Activated CD4-positive, alpha-beta T cell treated with anti-CD3 and anti-CD28 coated beads, Interleukin-2, Interleukin-4, amounts not matched to agents 100 ng/mL and 50 ng/mL, durations not matched to agents 16 hours and 8 hours (primary cell): ENCODE results near the gene GPALPP1.
"Not testable (repeated sequence)": the region's sequence is repeated elsewhere in the genome, so short reads cannot be mapped to it uniquely, and the experiment has no call there.

Experiments used
- DNase-seq: peaks from one replicate; pipeline ENCODE4 v3.0.0-alpha.2; 2020; ENCODE audit warnings: low spot score

GPALPP1 gene, protein sequence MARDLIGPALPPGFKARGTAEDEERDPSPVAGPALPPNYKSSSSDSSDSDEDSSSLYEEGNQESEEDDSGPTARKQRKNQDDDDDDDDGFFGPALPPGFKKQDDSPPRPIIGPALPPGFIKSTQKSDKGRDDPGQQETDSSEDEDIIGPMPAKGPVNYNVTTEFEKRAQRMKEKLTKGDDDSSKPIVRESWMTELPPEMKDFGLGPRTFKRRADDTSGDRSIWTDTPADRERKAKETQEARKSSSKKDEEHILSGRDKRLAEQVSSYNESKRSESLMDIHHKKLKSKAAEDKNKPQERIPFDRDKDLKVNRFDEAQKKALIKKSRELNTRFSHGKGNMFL

DNA sequence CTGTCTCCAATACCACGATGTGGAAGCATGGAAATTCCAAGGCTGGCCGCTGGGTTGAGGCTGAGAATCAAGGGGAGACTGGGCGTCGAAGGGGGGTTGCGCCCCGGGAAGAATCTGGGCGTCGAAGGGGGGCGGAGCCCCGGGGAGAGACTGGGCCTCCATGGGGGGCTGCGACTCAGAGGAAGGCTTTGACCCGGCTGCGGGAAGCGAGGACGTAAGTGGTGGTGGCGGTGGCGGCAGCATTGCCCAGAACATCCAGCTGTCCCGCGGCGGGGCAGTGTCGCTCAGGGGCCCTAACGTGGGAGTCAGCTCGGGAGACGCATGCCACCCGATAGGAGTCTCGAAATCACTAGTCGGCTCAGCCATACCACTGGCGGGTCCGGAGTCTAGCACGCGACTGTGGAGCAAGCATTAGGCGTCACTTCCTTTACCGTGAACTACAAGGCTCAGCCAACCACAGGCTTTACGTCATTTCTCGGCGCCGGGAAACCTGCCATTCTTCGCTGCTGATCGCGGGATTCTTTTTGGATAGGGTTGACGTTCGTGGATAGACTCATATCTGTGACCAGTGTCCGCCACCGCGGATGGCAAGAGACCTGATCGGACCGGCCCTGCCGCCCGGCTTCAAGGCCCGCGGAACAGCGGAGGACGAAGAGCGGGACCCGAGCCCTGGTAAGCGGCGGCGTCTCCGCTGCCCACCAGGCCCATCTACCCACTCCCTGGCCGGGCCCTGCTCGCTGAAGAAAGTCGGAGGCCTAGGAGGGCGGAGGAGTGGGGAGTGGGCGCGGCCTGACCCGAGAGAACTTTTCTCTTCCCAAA lies at the start of gene GPALPP1, which contains the start of gene NUFIP1:
Gene GPALPP1 (plus strand): TSS at position 468 of the 819 bp plus-strand sequence. CDS start 117 bp downstream, at position 585.
Gene NUFIP1 (minus strand): TSS at position 401 of the 819 bp plus-strand sequence. CDS start 35 bp downstream, at position 366.
- DNase-seq: peak; percentile 97

DNA sequence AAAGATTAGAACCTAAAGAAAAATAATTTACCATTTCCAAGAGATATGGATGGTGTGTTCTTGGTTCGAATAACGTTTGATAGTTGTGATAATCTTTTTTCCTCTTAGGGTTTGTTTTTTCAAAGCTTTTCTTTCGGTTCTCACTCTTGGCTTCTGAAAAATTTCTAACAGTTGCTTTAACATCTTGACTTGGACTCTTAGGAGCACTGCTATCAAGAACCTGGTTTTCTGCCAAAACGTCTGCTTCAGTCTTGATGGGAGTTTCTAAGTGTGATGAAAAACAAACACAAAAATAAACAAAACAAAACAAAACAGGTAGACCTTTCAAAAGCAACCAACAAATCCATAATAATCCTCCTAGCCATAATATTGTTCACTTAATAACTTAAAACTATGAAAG lies 45.9 kb upstream of the GPALPP1 start:
- DNase-seq: not testable (repeated sequence)

DNA sequence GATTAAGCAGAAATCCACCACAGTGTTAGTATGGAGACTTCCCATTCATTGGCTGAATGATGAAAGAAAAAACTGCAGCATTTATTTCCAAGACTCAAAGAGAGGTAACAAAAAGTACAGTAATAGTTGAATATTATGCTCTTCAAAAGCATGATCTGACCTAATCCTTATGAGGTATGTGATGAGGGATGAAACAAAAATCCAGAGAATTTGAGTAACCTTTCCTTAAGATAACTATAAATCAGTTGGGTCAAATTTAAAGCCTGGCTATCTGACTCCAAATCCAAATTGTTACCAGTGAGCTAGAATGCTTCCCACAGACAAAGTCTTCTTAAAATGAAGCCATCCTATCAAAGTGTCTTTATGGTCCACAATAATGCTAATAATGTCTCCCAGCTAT lies 38.2 kb upstream of the GPALPP1 start:
- no peak for DNase-seq

DNA sequence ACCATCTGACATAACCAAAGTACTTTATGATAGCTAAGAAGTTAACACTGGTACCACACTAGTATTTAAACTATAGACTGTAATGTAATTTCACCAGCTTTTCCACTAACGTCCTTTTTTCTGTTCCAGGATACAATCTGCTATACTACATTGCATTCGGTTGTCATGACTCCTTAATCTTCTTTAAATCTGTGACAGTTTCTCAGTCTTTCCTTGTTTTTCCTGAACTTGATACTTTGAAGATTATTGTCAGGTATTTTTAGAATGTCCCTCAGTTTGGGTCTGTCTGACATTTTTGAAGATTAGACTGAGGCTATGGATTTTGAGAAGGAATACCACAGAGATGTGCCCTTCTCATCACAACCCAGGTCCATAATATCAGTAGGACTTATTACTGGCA lies 36.7 kb upstream of the GPALPP1 start:
- no peak for DNase-seq

DNA sequence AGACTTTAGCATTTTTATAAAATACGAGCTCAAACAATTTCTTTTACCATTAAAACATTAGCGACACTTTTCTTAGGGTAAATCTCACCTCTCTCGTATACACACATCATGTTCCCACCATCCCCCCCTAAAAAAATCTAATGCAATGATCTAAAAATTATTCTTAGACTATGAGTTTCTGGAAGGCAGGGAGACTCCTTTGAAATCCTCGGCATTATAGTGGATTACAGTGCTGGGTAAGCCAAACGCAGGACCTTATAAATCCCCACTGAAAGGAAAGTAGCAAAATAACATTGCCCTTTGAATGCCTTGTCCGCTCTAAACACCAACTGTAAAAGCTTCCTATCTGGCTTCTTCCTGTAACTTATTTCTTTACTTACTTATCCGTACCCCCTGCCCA lies 35.1 kb upstream of the GPALPP1 start:
- DNase-seq: no peak

DNA sequence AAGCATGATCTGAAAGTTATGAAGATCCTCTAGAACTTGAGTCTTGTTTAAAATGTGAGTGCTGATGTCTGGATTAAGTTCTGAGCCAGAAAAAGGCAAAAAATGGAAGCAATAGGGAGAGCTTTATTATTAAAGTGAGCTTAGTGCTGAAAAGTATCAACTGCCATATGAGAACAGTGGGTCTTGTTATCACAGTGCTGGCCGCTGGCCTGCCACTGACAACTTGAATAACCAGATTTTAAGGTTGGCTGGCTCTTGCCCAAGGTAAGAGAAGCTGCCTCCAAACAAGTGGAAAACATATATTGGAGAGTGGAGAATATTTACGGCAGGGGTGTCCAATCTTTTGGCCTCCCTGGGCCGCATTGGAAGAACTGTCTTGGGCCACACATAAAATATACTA lies 33.9 kb upstream of the GPALPP1 start:
- no peak for DNase-seq

DNA sequence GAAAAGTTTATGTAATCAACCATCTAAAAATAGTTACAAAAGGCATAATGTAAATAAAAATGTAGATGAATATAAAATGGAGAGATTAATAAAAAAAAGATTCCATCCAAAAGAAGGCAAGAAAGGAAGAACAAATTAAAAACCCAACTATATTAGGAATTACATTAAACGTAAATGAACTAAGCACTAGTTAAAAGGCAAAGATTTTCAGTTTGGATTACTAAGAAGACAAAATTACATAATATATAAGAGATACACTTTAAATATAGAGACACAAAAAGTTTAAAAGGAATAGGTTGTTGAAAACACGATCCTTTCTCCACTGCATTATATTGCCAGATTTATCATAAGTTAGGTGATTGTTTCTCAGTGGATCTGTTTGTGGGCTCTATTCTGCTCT lies 27.3 kb upstream of the GPALPP1 start:
- DNase-seq: no peak

DNA sequence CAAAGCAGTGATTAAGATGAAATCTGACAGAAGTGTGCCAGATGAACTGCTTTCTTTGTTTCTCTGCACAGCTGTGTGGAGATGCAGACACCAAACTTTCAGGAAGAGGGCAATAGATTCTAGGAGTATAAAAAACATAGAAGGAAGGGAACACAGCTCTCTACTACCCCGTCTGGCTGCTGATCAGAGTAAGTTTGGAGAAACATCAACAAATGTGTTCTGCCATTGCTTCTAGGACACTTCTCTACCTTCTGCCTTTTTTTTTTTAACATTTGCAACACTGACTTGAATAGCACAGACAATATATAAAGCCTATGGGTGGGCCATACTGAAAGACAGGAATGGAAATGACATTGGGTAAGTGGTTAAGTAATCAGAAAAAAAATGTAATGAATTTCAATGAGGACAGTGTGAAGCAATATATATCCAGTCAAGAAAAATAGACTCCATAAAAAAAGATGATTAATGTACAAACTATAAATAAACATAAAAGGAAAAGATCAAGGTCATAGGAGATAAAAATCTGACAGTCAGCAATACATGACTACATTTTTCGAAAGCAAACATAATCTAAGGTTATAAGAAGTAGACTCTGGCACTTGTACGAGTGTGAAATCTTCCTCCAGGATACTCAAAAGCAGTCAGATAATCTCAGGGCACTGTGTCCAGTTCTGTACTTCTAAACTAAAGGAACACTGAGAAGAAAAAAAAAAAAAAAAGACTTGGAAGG lies 21.5 kb upstream of the GPALPP1 start:
- DNase-seq: no peak

DNA sequence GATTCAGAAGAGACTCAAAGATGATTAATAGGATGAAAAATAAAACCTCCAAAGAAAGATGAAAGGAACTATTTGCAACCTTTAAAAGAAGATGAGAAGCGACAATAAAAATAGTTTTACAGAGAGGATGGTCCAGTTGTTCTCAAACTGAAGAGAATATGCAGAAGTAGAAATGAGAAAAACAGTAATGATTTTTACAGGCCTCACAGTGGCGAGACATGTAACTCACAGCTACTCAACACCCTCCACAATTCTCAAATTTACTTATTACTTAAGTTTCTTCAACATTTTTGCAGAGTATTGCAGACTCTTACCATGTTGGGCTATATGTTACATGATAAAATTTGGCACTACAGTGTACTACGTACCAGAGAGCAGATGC lies 20.9 kb upstream of the GPALPP1 start:
- no peak for DNase-seq

DNA sequence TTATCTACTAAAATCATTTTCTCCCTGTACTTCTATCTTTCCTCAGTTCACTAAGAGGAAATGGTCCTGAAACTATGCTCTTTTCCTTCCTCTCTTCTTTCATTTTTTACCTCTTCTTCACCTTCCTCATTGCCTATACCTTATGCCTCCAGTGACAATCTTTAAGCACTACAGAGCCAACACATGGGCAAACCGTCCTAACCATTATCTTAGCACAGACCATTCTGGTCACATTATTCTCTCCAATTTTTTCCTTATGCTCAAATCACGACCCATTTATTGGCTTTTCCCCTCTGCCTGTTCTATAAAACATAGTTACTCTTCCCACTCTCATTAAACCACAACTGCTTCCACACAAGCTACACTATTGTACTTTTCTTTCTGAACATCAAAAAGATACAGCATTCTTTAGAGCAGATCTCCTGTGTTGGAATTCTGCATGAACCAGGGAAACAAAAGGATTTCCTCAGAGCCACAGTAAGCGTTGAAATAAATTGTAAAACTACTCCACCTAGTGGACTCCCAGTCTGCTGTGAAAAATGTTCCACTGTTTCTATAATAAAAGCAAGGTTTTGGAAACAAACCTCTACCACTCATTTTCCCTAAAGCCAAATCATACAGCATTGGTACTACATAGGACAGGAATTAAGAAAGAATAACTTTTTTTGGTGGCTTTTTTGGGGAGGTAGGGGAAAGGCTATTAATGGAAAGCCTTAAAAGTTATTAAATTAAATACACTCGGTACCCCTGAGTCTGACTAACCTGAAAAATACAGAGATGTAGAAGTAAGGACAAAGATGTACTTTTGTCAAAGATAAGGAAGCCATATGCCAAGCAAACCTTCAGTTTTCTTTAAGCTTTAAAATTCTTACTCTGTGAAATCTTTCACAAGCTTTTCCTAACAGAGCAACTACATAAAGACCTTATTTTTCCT lies 19.5 kb upstream of the GPALPP1 start:
- no peak for DNase-seq

DNA sequence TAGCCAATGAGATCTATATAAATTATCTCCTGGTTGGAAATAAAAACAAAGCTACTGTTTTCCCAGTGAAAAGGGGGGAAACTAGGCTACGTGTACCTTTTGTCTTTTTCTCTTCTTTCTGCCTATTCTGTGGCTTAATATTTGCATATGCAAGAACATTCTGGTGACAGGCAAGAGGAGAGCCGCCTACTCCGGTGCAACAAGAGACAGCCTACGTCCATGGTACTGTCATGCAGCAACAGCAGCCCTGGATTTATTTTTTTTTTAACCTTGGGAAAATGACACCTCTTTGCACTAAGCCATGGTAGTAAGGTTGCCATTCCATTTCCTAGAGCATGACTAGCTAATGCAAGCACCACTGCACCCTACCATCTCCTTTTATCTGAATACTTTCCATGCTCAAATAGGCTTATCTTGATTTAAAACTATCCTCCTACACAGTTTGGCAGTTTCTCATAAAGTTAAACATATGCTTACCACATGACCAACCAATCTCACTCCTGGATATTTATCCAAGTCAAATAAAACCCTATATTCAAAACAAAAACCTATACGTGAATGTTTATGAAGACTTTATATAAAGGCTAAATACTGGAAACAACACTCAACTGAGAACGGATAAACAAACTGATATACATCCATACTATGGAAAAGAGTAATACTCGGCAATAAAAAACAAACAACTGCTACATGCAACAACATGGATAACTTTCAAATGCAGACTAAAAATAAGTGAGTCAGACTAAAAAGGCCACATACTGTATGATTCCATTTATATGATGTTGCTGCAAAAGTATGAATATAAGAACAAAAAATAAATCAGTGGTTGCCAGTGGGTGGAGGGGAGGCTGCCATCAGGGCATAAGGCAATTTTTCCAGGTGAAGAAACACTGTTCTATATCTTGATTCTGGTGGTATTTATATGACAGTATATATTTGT lies 17.4 kb upstream of the GPALPP1 start:
- no peak for DNase-seq

DNA sequence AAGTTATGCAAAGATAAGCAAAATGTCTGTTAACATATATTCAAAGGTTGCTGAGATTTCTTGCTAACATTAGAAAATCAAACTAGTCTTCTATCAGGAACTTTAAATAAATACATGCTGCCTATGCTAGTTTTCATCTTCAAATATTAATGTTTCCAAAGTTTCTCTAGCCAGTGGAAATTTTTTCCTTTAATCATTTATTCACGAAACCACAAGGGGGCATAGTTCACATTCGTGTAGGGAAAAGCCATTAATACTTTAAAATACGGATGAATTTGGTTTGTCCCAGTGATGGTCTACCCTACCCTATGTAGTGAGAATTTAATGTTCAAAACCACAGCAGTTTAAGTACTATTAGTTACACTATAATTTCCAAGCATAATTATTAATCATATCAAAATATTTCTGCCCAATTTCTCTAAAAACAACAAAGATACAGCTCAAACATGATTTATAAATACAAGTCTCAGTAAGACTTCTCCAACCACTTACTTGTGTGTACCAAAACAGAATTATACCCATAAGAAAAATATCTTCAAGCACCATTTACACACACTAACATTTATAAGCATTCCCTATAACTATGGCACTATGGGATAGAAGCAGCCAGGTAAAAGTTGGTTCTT lies 16.3 kb upstream of the GPALPP1 start:
- no peak for DNase-seq

DNA sequence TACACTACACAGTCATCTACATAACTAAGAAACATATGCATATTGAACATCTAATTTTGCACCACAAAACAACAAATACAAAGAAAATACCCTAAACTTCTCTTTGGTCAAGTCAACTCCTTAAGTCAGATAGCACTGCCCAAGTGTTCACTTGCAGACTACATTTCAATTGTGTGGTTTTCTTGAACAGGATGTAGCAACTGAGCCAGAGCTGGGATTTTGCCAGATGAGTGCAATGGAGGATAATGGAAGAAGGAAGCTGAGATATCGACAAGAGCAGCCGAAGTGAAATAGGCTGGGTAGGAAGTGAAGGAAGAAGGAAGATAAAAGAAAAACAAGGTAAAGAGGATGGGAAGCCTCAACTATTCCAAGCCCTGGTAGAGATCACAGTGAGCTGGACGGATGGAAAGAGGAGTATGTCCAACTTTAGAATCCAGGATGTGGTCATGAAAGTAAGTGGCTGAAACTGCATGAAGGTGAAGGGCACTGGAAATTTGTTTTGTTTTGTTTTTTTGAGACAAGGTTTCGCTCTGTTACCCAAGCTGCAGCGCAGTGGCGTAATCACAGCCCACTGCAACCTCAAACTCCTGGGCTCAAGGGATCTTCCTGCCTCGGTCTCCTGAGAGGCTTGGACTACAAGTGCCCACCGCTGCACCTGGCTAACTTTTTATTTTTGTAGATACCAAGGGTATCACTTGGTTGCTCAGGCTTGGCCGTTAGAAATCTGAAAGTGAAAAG lies 15.1 kb upstream of the GPALPP1 start:
- no peak for DNase-seq

DNA sequence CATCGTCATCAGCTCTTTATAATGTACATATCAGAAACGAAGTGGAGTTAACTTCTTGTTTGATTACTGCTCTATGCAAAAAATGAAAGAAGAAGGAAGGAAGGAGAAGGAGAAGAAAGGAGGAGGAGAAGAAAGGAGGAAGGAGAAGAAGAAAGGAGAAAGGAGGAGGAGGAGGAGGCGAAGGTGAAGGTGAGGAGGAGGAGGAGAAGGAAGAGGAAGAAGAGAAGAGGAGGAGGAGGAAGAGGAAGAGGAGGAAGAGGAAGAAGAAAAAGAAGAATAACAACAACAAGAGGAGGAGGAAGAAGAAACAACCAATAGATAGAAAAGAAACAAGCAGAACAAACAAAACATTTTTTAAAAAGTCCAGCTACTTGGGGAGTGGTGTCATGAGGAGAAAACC lies 13.1 kb upstream of the GPALPP1 start:
- DNase-seq: no peak

DNA sequence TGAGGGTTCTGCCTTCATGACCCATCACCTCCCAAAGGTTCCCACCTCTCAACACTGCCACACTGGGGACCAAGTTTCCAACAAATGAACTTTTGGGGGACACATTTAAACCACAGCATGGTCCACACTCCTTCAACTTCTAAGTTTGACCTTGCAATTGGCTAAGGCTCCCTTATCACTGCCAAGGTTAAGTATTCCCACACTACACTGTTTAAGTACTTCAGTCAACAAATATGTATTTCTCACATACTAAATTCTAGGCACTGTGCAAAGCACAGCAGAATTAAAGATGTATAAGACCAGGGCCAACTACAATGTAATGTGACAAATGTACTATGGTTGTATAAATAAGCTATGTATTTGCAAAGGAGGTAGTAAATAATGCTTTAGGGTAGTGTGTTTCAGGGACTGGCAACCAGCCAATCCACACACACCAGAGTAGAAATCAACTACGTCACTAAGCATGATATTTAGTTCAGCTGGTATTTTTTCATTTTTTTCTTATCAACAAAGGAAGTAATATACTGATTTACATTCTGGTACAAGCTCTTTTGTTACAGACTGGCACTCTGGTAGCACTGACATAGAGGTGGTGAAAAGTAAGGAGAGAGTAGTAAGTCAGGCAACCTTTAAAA lies 12.3 kb upstream of the GPALPP1 start:
- DNase-seq: no peak

DNA sequence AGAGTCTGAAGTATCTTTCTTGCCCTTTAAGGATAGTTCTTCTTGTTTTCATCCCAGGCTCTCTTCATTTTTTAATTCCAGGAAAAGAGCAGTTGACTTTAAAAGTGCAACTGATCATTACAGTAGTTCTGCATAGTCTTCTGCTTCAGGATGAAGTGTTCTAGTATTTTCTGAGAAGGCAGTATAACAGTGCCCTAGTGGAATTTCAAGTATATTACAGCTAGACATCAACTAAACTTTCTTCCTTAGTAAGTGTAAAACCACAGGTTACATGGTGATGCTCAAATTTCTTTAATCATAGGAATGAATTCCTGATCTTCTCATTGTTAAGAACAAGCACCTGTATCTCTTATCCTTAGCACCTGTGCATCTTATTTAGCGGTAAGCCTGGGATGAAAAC lies 11.0 kb upstream of the GPALPP1 start:
- DNase-seq: no peak

DNA sequence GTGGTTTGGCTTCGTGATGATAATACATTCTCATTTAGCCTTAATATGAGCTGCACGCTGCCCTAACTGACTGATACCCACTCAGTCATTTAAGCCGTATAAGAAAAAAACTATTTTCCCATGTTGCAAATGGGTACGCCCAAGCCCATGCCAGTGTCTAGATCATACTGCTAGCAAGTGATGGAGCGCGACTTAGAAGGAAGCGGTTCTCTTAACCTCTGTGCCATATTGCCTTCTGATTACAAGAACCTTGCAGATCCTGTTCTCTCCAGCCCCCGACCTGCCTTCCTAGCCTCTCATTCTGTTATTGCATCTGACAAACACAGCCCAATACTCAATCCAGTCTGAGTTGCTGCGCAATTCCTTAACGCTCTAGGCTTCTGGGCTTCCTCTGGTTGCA lies 603 bp downstream of the GPALPP1 start:
- no peak for DNase-seq

DNA sequence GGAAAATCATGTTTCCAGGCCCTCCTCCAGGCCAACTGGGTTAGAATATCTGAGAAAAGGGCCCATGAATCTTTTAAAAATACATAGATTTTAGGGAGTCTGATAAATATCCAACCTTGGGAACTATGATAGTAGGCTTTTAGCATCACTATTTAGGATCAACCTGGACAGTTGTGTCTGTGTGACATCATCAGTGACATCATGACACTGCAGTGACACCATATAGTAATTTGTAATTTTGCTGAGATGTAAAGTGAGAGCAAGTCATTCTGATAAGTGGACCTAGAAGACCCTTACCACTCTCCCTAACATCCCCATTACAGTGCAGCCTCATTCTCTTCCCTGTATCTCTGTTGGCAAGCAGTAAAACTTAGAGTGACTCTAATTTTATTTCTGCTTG lies 14.1 kb downstream of the GPALPP1 start:
- DNase-seq: no peak

DNA sequence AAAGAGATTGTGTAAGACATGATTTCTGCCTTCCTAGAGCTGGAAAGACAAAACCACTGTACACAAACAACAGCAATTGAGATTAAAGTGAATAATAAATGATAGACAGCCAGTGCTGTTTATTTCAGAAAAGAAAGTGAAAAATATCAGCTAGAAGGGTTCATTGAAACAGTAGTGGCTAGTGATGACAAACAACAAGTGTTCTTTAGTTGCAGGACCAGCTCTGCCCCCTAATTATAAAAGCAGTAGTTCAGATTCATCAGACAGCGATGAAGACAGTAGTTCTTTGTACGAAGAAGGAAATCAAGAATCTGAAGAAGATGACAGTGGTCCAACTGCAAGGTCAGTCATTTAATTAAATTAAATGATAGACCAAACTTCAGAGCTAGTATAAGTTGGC lies 14.8 kb downstream of the GPALPP1 start:
- DNase-seq: no peak
